NCI-H2196 treated with DMSO at 0.1 percent for 48 hours (cell line): ENCODE measurements around the gene C14orf180.
"Not testable (repeated sequence)": the region's sequence is repeated elsewhere in the genome, so short reads cannot be mapped to it uniquely, and the experiment has no call there.

Experiments
- DNase-seq: peaks from one replicate; lab custom pipeline; 2025; ENCODE audit not compliant: unreplicated experiment; lab: John Stamatoyannopoulos, UW

C14orf180 gene

DNA sequence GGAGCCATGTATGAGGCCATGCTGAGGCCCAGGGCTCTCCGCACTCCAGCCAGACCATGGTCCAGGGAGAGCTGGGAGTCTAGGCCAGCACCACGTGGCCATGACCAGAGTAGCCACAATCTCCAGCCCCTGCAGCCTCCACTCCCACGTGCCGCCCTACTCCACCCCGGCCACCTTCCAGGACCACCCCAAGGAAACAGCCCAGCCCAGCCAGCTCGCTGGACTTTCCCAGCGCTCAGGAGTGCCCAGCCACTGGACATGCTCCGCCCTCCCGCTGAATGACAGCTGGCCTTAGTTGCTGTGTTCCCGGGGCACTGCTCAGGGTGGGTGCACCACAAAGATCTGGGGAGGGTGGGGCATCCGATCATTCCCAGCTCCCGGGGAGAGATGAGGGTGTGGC, 2.1 kb upstream of the C14orf180 start:
- DNase-seq: no peak

DNA sequence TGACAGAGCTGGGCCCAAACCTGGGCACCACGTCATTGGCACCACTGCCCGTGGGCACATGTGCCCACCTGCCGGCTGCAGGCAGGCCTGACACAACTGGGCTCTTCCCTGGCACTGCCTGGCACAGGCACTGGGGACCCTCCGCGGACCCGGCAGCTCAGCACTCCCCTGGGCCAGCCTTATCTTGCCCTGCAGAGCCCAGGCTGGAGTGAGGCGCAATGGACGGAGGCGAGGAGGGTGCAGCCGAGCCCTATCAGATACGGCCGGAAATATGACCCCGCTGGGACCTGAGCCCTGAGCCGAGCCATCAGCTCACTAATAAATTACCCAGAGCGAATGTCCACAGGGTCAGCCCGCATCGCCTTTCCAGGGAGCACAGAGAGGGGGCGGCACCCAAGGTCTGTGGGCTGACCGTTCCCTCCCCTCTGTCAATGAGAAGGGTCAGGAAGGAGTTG, 1.7 kb upstream of the C14orf180 start:
- DNase-seq: no peak

DNA sequence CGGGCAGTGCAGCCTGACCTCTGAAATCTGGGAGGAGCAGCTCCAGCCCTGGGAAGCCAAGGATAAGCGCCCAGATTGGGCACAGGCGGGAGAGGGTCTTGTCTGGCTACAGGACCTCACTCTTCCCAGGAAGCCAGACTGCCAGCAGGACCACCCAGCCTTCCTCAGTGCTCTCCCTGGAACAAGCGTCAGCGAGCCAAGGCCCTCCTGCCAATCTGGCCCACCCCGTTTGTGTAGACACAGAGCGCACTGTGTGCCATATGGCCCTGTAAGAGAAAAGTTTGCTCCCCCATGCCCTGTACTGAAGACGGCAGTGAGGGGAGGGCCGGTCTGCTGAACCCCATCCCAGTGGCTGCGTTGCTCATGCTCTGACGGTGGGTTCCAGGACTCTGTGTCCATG, 1.2 kb upstream of the C14orf180 start:
- DNase-seq: no peak

DNA sequence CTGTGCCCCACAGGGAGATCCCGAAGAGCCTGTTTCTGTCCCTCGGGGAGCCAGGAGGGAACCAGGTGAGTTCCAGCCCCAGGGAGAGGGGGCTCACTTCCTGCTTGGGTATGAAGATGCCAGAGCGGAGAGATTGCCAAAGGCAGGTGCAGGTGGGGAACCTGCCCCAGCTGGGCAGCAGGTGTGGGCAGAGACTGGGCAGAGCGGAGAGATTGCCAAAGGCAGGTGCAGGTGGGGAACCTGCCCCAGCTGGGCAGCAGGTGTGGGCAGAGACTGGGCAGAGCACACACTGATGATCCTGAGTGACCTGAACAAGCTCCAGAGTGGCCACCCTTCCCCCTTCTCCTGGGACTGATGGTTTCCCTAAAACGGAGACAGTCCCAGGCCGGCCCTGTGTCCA, 375 bp downstream of the C14orf180 start:
- not testable (repeated sequence) for DNase-seq

DNA sequence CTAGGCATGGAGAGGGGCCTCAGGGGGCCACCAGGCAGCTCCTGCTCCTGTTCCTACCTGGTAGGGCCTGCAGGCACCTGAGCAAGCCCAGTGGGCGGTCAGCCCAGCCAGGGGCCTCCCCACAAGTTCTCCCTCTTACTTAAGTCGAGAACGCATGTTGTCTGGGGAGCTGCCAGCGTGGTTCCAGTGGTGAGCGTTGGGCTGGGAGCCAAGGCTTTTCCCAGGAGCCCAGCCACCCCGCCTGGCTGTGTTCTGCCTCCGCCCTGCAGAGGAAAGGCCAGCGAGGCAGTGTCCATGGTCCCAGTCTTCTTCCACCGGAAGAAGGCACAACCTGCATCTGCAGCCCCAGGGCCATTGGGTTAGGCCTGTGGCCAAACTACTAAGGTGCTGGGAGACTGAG, 1.4 kb downstream of the C14orf180 start:
- DNase-seq: no peak

DNA sequence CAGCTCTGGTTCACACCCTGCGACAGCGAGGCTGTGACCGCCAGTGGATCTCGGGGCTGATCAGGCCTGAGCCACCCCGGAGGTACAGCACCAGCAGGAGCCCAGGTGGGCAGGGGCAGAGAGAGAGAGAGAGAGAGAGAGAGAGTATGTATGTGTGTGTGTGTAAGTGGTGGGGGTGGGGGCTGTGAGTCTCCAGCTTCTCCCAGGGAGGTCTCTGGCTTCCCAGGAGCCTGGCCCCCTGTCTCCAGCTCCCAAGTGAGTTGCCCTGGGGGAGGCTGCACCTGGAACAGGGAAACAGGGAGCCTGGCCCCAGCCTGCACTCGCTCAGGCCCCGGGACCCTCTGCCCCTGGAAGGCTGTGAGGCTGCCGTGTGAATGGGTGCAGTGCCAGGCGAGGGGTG, 2.0 kb downstream of the C14orf180 start:
- no peak for DNase-seq

DNA sequence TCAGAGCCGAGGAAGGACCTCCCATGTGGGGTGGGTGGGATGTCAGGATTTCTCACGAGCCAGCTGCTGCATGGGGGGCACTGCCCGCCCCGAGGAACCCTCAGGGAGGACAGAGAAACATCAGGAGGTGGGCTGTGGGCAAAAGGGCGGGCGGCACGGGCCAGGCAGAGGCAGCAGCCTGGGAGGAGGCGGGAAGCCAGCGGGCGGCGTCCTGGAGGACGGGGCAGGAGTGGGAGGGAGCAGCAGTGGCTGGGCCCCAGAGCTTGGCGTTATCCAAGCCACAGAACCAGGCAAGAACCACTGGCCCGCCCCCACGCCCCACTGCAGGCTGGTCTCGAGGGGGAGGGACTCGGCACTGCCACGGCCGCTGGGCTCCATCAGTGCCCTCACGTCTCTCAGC, 2.4 kb downstream of the C14orf180 start:
- no peak for DNase-seq

DNA sequence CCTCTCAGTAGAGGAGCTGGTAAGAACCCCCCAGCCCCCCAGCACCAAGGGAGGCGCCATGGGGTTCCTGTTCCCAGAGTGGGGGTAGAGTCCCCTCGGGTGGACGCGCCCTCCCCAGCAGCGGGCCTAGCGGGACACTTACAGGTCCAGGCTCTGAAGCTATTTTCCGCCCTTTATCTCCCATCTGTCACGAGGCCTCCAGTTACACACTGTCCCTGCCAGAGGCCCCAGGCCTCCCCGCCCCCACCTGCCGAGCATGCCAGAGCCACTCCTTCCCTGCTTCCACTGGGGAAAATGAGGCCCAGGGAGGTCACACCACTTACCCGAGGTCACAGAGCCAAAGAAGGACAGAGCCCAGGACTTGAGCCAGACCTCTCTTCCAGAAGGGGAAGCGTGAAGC, 3.1 kb downstream of the C14orf180 start:
- no peak for DNase-seq

DNA sequence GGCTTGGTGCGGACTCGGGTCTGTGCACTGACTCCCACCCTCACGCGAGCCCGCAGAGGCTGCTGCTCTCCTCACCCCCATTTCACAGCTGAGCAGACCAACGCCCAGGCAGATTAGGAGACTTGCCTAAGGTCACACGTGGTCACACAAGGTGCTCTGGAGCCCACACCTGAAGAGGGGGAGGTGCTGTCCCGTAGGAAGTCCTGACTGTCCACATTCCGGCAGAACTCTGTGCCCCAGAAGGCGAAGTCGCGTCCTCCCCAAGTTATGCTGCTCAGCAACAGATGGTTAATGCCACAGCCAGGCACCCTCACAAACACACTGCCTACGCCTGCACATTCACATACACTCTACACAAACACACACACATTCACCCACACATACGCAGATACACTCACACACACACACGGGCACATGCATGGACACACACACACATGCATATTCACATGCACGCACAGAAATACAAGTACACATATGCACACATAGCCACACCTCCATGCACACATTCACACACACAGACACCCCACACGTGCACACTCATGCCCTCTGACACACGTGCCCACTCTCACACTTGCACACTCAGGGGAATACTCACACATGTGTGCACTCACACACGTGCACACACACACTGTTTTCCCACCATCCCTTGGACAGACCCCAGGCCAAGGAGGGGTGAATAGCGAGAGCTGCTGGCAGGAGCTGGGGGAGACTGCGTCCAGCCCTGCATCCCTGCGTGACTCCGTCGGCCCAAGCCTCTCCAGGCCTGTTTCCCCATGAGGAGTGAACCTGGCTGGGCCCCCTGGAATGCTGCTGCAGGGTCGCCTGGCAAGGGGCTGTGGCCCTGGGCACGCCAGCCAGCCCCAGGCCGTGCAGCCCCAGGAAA, 4.1 kb downstream of the C14orf180 start:
- no peak for DNase-seq

DNA sequence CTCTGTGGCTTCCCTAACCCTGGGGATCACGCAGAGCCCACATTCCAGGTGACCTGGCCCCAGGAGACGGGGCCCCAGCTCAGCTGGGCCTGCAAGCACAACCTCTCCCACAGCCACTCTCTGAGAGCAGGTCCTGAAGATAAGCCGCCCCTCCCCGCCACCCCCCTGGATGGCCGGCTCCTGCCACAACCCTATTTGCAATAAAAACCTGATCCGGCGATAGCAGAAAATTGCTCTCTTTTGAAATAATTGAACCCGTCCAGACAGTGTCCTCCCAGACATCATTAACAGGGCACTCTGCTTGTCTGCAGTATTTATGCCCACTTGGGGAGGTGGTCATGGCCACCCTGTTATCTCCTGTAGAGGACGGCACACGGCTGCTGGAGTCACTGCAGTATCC, 5.0 kb downstream of the C14orf180 start:
- no peak for DNase-seq

DNA sequence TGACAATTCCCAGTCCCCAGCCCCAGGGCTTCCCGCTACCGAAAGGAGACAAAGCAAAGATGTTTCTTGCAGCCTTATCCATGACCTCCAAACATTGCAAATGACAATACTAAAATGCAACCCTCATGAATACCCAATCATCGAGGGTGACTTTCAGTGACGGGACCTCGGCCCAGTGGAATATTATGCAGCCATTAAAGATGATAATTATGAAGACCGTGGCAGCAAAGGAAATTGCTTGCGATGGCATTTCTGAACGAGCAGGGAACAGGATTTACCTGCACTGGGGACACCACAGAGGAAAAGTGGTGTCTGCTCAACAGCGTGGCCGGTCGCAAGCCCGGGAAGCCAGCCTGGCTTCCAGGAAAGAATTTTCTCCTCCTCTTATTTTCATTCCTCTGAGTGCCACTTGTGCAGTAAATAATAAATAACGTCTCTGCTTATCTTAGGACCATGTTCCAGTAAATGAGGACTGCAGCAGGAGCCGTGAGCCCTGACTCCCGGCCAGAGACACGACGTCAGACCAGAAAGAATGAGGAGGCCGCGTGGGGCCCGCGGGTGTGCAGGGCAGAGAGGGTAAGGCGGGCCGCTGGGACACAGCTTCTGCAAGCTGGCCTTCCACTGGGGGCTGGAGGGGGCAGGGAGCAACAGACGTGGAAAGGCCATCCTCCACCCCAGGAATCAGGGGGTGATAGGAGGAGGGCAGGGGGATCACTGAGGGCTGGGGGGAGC, 6.6 kb downstream of the C14orf180 start:
- no peak for DNase-seq

DNA sequence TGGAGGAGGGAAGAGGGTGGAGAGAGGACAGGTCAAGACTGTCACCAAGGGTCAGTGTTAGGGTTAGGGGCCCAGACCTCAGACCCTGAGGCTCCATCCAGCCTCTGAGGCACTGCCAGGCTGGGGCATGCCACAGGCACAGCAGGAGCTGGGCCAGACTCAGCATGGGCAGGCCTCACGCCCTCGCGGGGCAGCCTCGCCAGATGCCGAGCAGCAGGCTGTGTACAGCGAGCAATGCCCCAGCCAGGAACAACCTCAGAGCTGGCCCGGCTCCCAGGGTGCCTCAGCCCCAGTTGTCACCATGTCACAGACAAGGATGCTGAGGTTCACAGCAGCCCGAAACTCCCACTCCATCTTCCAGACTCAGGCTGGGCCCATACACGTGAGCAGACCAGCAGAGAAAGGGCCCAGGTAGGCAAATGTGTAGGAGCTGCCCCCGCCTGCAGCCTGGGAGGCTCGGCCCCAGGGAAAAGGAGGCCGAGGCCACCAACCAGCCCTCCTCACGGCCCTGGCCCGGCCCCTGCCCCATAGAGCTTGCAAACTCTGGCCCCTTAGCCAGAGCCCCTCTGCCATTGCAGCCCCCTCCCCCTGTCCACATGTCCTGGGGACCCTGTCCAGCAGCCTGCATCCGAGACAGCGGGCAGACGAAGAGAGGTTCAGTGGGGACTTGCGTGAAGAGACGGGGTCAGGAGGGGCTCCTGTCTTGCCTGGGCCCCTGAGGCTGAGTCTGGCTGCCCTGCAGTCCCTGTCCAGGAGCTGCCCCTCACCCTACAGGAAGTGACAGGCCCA, 7.5 kb downstream of the C14orf180 start:
- DNase-seq: no peak

DNA sequence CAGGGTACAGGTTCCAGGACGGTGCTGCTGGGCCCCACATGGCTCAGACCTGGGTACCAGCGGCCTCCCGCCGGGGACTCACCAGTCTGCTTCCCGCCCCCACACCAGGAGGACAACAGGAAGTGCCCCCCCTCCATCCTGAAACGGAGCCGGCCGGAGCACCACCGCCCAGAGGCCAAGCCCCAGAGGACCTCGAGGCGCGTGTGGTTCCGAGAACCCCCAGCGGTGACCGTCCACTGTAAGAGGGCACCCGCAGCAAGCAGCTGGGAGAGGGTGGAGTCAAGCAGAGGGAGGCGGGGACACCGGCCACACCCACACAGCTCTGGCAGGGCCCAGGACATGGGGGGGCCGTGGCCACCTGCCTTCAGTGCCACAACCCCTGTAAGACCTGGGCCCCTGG, 8.1 kb downstream of the C14orf180 start:
- DNase-seq: no peak

DNA sequence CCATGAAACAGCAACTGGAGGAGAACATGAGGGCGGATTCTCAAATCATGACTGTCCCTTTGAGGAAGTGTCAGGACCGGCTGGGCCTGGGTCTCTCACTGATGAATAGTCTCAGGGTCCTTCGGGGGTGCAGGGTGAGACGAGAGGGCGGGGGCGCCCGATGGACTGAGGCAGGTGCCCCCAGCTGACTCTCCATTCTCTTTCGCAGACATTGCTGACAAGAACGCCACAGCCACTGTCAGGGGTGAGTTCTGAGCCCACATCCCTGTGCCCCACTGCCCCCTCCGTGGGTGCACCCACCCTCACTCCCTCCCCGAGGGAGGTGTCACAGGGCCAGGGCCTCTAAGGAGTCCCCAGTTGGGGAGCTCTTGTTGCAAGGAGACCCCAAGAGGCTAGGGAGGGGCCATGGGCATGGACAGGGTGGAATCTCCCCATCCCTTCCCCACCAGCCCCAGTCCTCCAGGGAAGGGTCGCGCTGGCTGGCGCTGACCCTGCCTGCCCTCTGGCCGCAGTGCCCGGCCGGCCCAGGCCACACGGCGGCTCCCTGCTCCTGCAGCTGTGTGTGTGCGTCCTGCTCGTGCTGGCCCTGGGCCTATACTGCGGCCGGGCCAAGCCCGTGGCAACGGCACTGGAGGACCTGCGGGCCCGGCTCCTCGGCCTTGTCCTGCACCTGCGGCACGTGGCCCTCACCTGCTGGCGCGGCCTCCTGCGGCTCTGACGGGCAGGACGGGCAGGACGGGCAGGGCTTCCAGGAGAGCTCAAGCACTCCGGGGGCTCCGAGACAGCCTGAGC, 8.7 kb downstream of the C14orf180 start:
- DNase-seq: peak; percentile 11

DNA sequence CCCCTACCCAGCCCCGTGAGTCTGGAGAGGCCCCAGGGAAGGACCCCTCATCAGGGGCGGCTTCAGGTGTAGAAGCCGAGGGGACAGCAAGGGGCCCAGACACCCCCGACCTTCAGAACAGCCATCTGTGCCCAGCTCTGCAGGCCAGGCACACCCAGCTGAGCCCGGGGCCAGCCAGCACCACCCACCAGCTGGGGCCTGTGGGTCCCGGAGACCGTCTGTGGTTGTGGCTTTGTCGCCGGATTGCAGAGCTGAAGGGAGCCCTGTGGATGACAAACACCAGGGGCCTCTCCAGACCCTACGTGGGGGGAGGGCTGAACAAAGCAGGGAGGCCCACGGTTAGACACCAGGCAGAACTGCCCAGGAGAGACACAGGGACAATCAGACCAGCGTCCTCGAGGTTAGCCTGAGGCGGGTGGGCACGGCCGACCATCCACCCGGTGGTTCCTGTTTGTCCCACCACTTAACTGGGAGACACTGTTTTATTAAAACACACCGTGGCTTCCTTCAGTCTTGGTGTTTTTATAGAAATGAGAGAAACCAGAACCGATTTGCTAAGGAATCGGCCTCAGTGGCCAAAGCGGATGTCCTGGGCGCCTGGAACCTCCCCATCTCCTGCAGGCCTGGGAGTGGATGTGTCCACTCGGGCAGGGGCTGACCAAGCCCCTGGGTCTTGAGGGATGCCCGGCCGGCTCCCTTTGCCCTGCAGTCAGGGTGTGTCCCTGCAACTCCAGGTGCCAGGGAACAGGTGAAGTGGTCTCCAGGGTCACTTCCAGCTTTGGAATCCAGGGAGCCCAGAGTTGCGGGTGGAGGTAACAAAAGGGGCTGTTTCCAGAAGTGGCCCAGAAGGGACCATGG, 10.0 kb downstream of the C14orf180 start:
- DNase-seq: no peak

DNA sequence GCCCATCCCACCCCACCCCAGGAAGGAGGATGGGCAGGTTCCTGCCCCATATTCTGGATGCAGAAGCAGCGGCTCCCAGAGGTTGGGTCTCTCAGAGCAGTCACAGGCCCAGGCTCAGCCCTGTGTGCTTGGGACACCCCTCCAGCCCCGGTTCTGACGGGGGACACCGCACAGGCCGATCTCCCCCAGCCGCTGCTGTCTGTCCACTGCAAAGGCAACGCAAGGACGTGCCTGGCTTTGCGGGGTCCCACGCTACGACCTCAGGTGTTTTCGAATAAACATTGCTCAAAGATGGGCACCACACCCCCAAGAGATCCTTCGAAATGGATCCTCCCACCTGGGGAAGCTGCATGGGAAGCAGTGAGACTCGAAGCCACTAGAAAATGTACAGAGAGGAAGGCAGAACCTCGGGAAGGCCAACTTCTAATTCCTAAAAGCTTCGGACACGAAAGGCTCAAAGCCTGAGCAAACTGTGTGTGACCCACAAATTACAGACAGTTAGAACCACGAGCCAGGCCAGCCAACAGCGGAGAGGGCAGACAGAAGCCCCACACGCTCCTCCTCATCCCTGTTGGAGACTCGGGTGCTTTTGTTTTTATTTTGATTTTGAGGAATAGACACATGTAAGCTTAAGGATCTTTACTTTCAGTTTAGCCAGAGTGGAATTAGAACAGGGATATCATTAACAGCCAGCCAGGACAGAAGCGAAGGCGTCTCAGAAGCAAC, 10.8 kb downstream of the C14orf180 start:
- DNase-seq: no peak

DNA sequence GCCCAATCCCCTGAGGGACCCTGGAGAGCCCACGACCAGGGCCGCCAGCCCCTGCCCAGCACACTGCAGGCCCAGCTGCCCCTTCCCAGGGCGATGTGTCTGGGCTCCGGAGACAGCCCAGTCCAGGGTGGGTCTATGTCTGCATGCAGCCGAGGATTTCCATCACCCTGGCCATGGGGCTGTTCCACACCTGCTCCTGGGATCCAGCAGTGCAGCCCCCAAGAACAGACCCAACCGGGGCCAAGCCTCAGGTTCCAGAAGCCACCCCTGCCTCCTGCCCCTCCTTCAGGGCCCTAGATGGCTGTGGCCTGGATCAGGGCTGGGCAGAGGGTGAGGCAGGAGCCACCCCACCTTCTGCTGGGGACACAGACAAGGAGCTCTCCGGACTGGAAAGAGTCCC, 11.5 kb downstream of the C14orf180 start:
- no peak for DNase-seq

DNA sequence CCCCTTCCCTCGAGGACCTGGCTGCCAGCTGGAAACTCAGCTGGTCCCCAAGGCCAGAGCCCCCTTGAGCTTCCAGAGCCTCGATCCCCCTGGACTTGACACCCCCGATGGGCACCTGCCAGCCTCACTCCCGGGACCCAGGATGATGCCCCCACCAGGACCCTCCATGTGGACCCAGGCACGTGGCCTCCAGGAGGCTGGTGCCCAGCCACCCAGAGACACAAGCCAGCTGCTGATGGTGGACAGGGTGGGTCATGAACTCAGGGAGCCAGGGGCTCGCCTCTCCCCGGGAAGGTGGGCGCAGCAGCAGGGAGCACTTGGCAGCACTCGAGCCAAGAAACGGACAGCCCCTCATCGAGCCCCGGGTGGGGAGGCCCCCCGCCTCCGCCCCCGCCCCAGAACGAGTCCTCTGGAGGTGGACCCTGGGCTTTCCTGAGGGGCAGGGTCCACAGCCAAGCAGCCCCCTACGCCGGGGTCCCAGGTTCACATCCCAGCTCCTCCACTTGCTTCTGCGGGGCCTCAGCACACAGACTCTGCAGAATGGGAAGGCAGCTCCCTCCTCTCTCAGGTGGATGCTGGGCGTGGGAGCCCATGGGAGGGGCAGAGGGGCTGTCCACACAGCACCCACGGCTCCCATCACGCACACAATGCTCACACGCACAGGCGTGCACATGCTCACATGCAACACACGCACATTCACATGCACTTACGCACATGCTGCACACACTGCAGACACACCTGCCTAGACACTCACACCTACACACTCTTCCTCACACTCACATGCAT, 12.1 kb downstream of the C14orf180 start:
- no peak for DNase-seq
